Measurements from ENCODE around the gene RPUSD3. TPM values are rescaled to one million over a fixed set of nuclear protein-coding genes. Genes with fewer than 3 reads are reported as not detected.

Gene RPUSD3
- total and polyA plus RNA-seq, 2 donors (not counting 3 experiments of a cell fraction or from before 2014, with no cell fraction given): 38.9 to 56.6 TPM

DNA sequence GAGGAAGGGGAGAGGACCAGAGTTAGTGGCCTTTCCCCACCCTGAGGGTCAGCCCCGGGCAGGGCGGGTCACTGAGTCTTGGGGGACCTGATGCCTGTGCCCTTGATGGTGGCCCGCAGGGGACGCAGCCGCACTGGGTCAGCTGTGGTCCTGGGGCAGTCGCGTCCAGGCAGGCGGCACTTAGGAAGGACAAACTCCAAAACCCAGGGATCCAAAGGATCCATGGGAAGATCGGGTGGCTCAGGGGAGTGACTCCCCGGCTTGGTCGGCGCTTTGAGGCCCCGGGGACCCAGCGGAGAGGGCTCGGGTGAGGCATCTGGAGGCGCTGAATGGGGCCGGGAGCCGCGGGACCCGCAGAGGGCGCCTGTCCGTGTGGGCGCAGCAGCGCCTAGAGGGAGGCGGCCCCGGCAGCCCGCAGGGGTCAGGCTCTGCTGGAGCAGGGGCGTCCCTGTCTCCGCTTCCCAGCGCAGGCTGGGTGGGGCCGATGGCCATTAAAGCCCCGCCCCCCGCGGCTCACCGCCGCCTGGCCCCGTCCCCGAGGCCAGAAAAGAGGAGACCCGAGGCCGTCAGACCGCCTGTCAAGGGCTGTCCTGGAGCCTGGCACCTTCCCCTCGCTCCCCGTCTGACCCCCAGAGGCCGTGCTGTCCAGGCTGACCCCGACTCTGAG is 18.7 kb upstream of the RPUSD3 start:
- Histone ChIP-seq H4K20me1 (replicated peaks; ENCODE audit: control insufficient read depth, extremely low read depth, insufficient read depth, low read length) (no peaks in the 10 kb centered on the region), H3K4me2 (ENCODE audit: insufficient read depth, low read length) (peak overlapping the region; percentile 61), H3K9me3 (replicated peaks; ENCODE audit: control insufficient read depth, insufficient read depth, low read length) (no peaks in the 10 kb centered on the region), H2AFZ (ENCODE audit: low read depth, low read length) (peak overlapping the region; percentile 97), H3K4me3 (replicated peaks in 1 of 3; ENCODE audit: insufficient read depth in 1 of 3, low read depth in 1 of 3, low read length in 3 of 3) (peak overlapping the region in 1 of 3 experiments; percentile 27), H3K79me2 (ENCODE audit: control insufficient read depth, insufficient read depth, low read length) (no peaks in the 10 kb centered on the region), H3K9me1 (replicated peaks; ENCODE audit: control insufficient read depth, extremely low read depth, insufficient read depth, low read length) (no peaks in the 10 kb centered on the region), H3K36me3 (ENCODE audit: control insufficient read depth in 2 of 2, extremely low read depth in 1 of 2, insufficient read depth in 2 of 2, low read length in 2 of 2) (no peaks in the 10 kb centered on the region), H3K27ac (ENCODE audit: insufficient read depth, low read depth, low read length) (no peak overlapping the region), H3K4me1 (ENCODE audit: control insufficient read depth, extremely low read depth, insufficient read depth, low read length) (no peaks in the 10 kb centered on the region), H3K9ac (replicated peaks; ENCODE audit: extremely low read depth, insufficient read depth, low read length) (no peak overlapping the region), H3K27me3 (ENCODE audit: control insufficient read depth in 2 of 2, insufficient read depth in 2 of 2, low read length in 2 of 2) (no peaks in the 10 kb centered on the region)
- TF ChIP-seq, protein P1, sequence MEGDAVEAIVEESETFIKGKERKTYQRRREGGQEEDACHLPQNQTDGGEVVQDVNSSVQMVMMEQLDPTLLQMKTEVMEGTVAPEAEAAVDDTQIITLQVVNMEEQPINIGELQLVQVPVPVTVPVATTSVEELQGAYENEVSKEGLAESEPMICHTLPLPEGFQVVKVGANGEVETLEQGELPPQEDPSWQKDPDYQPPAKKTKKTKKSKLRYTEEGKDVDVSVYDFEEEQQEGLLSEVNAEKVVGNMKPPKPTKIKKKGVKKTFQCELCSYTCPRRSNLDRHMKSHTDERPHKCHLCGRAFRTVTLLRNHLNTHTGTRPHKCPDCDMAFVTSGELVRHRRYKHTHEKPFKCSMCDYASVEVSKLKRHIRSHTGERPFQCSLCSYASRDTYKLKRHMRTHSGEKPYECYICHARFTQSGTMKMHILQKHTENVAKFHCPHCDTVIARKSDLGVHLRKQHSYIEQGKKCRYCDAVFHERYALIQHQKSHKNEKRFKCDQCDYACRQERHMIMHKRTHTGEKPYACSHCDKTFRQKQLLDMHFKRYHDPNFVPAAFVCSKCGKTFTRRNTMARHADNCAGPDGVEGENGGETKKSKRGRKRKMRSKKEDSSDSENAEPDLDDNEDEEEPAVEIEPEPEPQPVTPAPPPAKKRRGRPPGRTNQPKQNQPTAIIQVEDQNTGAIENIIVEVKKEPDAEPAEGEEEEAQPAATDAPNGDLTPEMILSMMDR (IDR thresholded peaks at IDR 0.05; ENCODE audit: extremely low read depth in 1 of 2, insufficient read depth in 1 of 2, low read depth in 1 of 2, low read length in 2 of 2): peak; percentile 30 to 62
- TF ChIP-seq JUN (IDR thresholded peaks at IDR 0.05; ENCODE audit: borderline replicate concordance, insufficient read depth, insufficient read length, low read depth): no peak
- BruUV-seq (replicated peaks): no TSS peak
- dilution Hi-C loops (cut with MboI; ENCODE audit: extremely low pct_ligation_motif_present, low sequenced_read_pairs) (no loop called here), intact Hi-C loops (cut with micrococcal nuclease) (loop anchor here (1.0 kb wide), 2 partner anchors 53 to 70 kb away; no protein-coding TSS in a partner anchor)
- ChIA-PET CTCF (interaction anchor here (1.7 kb wide), 1 partner anchor 52 kb away, joined by 4 read pairs; no protein-coding TSS in a partner anchor), POLR2A (no interaction called here)
- DNase-seq (ENCODE audit: low read depth, low spot score) (peak; percentile 29), FAIRE-seq (peak; percentile 64)

DNA sequence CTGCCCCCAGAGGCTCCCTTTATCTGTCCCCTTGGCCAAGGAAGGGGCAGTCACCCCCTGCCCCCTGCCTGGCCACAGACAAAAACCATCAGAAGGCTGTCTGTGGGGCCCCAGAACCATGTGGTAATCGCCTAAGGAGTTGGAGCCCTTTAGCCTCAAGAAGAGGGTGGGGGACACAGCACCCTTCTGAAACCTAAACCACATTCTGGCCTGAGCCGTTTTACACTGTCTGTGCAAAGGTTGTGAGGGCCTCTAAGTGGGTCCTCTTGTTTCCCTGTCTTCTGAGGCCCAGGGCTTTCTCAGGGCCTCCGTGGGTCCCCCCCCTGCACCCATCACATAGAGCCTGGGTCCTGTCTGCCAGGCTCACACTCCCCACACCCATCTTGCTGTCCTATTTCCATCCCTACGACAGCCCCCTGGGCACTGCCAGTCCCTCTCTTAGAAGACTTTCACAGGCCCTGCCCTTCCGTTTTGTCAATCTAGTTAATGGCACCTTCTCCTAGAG is 17.9 kb upstream of the RPUSD3 start:
- no peak overlapping the region for H3K4me2 ChIP-seq (ENCODE audit: insufficient read depth, low read length)
- no TSS peak for BruUV-seq (replicated peaks)
- no peak overlapping the region for H3K9ac ChIP-seq (replicated peaks; ENCODE audit: extremely low read depth, insufficient read depth, low read length)
- H3K4me3 ChIP-seq (replicated peaks in 1 of 3; ENCODE audit: insufficient read depth in 1 of 3, low read depth in 1 of 3, low read length in 3 of 3): no peak overlapping the region
- H3K27me3 ChIP-seq (ENCODE audit: control insufficient read depth in 2 of 2, insufficient read depth in 2 of 2, low read length in 2 of 2): no peaks in the 10 kb centered on the region
- no peaks in the 10 kb centered on the region for H3K4me1 ChIP-seq (ENCODE audit: control insufficient read depth, extremely low read depth, insufficient read depth, low read length)
- no peak for DNase-seq (ENCODE audit: low read depth, low spot score)
- no peak overlapping the region for H2AFZ ChIP-seq (ENCODE audit: low read depth, low read length)
- FAIRE-seq: no peak
- POLR2A ChIA-PET: no interaction called here
- dilution Hi-C loops (cut with MboI; ENCODE audit: extremely low pct_ligation_motif_present, low sequenced_read_pairs) (no loop called here), intact Hi-C loops (cut with micrococcal nuclease) (loop anchor here (1.0 kb wide), 2 partner anchors 54 to 71 kb away; no protein-coding TSS in a partner anchor)
- H3K27ac ChIP-seq (ENCODE audit: insufficient read depth, low read depth, low read length): no peak overlapping the region
- no peaks in the 10 kb centered on the region for H4K20me1 ChIP-seq (replicated peaks; ENCODE audit: control insufficient read depth, extremely low read depth, insufficient read depth, low read length)
- H3K36me3 ChIP-seq (ENCODE audit: control insufficient read depth in 2 of 2, extremely low read depth in 1 of 2, insufficient read depth in 2 of 2, low read length in 2 of 2): no peaks in the 10 kb centered on the region
- no peaks in the 10 kb centered on the region for H3K79me2 ChIP-seq (ENCODE audit: control insufficient read depth, insufficient read depth, low read length)
- TF ChIP-seq GATA2 (IDR thresholded peaks at IDR 0.05; ENCODE audit: insufficient read depth, insufficient read length, low read depth, low read length) (no peak), EZH2 (IDR thresholded peaks at IDR 0.05; ENCODE audit: borderline replicate concordance, low read depth, low read length, severe bottlenecking) (no peak), POLR2AphosphoS5 (IDR thresholded peaks at IDR 0.05; ENCODE audit: insufficient read depth, low read depth, low read length) (no peak), FOS (IDR thresholded peaks at IDR 0.05; ENCODE audit: borderline replicate concordance, insufficient read depth, low read length) (no peak), MYC (IDR thresholded peaks at IDR 0.05; ENCODE audit: low read depth, low read length) (no peak), POLR2A (IDR thresholded peaks at IDR 0.05; ENCODE audit: low read depth, low read length) (no peak), JUN (IDR thresholded peaks at IDR 0.05; ENCODE audit: borderline replicate concordance, insufficient read depth, insufficient read length, low read depth) (no peak)
- TF ChIP-seq, protein P2, sequence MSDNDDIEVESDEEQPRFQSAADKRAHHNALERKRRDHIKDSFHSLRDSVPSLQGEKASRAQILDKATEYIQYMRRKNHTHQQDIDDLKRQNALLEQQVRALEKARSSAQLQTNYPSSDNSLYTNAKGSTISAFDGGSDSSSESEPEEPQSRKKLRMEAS (IDR thresholded peaks at IDR 0.05; ENCODE audit: insufficient read depth, insufficient read length): no peak
- TF ChIP-seq, protein P1 (IDR thresholded peaks at IDR 0.05; ENCODE audit: extremely low read depth in 1 of 2, insufficient read depth in 1 of 2, low read depth in 1 of 2, low read length in 2 of 2): no peak
- H3K9me3 ChIP-seq (replicated peaks; ENCODE audit: control insufficient read depth, insufficient read depth, low read length): no peaks in the 10 kb centered on the region
- H3K9me1 ChIP-seq (replicated peaks; ENCODE audit: control insufficient read depth, extremely low read depth, insufficient read depth, low read length): no peaks in the 10 kb centered on the region
- CTCF ChIA-PET: interaction anchor here (0.6 to 1.7 kb wide), 2 partner anchors 53 to 139 kb away, joined by 3 to 4 read pairs; no protein-coding TSS in a partner anchor

Data from endothelial cell of umbilical vein (primary cell).